Fibroblast of lung (primary cell): Measurements from ENCODE around the gene MAGI2.

Source experiments
- CTCF ChIP-seq, 2 donors: IDR thresholded peaks in 1 of 2; conservative IDR thresholded peaks in 1 of 2; 1 replicate in 1 of 2; 2 replicates in 1 of 2; pipeline ENCODE4 v1.5.1; 2011 to 2012; ENCODE audit warnings: low read length in 2 of 2, control low read depth in 1 of 2, inconsistent platforms in 1 of 2, low read depth in 1 of 2, mild to moderate bottlenecking in 1 of 2
- EZH2 ChIP-seq: IDR thresholded peaks from 2 replicates; pipeline ENCODE4 v1.5.1; 2012; ENCODE audit warnings: low read length, control low read depth, mild to moderate bottlenecking; ENCODE audit errors: missing control alignments

- TF ChIP-seq CTCF (conservative IDR thresholded peaks at IDR 0.05 in 1 of 2, IDR thresholded peaks at IDR 0.05 in 1 of 2; ENCODE audit: low read depth in 1 of 2, low read length in 2 of 2): no peak
- TF ChIP-seq EZH2: no peak
Measured at GRCh38 chr7:78492146-78492545, 961.3 kb downstream of the MAGI2 start.
